NCI-H2227 treated with DMSO at 0.1 percent for 48 hours (cell line): ENCODE measurements around the gene NECAP2.
"Not testable (repeated sequence)": the region's sequence is repeated elsewhere in the genome, so short reads cannot be mapped to it uniquely, and the experiment has no call there.

Source experiments
- DNase-seq: peaks from one replicate; lab custom pipeline; 2025; lab: John Stamatoyannopoulos, UW

NECAP2 gene

DNA sequence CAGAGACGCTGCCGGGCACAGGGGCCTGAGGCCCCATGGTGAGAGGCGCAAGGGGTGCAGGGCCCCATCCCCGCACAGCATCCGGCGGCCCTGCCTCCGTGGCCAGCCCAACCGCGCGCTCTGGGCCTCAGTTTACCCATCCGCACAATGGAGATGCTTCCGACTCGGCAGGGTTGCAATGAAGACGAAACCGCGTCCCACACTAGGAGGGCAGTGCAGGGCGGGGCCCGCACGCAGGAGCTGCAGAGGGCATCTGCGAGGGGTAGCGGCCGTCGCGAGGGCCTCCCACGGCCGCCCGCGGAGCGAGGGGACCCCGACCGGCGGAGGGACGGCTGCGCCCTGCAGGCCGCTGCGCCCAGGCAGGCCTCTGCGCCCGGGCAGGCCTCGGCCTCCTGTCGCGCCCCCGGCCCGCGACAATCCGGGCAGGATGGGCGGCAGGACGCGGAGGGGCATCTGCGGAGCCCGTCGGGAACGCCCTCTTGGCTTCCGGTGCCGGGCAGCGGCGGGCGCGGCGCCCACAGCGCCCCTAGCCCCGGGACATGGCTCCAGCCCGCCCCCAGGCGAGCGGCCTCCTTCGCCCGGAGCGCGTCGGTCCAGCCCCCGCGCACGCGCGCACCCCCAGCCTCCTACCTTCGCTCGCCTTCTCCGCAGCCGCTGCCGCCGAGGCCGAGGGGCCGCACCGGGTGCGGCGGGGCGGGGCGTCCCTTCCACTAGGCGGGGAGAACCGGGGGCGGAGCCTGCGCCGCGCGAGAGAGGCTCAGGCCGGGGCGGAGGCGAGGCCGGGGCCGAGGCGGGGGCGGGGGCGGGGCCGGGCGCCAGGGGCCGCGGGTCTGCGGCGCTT, 58.3 kb downstream of the NECAP2 start:
- peak; percentile 83 for DNase-seq

DNA sequence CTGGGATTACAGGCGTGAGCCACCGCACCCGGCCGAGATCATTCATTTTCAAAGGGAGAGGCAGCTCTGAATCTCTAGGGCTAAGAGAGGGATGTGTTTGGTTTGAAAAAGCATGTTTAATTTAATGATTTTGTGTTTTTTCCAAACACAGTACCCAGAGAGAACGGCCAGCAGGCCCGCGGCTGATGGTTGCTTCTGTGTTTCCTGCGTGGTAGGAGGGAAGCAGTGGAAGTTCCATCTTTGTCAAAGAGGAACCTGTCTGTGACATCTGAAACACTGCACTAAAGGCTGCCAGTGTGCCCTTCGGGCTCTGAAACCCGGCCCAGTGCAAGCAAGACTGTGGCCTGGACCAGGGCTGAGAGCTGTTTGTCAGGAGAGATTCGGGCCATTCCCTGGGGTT, 59.9 kb downstream of the NECAP2 start:
- DNase-seq, result not testable (repeated sequence)

DNA sequence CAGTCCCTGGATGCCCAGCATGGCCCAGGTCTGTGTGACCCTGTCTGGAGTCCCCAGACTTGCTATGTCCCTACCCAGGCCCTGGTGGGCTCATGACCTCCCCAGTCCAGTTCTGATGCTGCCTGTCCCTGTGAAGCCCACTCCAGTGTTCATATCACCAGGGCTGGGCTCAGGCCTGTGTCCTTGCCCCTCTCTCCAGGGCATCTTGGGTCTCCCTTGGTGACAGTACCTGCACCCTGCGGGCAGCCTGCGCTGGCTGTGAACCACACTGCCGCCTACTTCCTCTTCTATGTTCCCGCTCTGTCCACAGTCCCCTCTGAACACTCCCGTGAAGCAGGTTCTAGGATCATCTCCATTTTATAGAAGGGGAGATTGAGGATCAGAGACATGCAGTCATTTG, 60.5 kb downstream of the NECAP2 start:
- not testable (repeated sequence) for DNase-seq

DNA sequence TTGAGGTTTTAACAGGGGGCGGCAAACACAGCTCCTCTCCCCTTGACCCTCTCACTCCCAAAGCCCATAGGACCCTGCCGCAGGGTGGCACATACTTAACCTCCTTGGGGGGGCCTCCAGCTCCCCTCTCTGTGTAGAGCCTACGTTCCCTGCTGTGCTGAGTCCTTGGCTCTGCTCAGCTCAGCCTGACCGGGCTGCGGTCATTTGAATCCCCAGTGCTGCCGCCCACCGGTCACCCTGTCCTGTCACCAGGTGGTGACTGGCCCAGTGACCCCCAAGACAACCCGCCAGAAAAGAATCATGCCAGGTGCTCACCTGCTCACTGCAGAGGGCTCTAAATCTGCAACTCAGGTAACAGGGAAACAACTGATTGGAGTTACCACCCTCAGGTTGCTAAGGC, 60.9 kb downstream of the NECAP2 start:
- not testable (repeated sequence) for DNase-seq

DNA sequence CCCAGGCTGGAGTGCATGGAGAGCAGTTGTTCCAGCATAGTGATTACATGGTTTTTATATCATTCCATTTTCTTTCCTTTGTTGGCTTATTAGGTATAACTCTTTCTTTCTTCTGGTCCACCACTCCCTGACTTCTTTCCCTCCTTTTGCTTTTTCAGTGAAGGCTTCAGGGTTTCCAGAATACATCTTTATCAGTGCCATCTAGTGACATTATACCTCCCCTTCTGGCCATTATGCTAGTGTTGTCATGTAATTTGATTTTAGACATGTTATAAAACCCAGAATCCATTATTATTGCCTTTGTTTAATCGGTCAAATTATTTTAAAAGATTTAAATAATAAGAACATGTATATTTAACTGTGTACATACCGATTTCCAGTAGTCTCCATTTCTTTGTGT, 63.0 kb downstream of the NECAP2 start:
- DNase-seq, result no peak

DNA sequence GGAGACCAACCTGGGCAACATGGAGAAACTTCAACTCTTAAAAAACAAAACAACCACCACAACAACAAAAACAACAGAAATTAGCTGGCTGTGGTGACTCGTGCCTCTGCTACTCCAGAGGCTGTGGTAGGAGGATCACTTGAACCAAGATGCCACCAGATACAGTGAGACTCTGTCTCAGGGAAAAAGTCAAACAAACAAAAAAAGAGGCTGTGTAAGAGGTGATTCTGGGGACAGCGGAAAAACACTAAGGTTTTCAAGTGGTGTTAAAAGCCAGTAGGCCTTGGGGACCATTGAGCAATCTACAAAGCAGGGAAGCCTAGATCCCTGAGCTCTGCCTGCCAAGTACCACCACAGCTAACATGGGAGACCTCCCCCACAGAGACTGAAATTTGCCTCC, 65.3 kb downstream of the NECAP2 start:
- not testable (repeated sequence) for DNase-seq

DNA sequence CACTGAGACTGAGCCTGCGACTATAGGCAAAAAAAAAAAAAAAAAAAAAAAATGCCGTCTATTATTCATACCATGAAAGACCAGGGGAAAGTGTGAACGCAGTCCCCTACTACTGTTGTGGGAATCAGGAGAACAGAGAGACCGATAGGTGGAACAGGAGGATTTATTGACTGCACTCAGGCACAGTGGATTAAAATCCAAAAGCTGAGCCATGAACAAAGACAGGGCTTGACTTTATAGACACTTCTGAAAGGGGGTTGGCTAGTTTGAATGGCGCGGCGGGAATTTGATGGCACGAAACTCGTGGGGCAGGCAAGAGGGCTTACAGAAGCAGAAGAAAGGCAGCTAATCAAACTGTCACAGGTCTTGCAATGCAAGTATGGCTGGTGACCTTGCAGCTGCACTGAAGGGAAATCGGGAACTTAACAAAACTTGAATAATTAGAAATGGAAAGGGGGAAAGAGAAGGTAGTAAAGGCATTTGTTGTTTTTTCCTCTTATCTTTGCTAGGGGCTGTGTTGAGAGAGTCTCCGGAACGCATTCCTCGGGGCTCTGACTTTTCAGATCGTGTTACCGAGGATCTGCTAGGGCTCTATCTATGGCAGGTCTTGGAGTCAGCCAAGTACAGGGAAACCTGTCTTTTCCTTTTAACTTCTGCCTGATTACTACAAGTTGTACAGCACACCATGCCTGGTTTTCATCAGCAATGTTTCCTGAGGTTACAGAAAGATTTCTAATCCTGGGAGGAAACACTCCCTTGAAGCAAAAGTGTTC, 66.0 kb downstream of the NECAP2 start:
- DNase-seq, result peak; percentile 25

DNA sequence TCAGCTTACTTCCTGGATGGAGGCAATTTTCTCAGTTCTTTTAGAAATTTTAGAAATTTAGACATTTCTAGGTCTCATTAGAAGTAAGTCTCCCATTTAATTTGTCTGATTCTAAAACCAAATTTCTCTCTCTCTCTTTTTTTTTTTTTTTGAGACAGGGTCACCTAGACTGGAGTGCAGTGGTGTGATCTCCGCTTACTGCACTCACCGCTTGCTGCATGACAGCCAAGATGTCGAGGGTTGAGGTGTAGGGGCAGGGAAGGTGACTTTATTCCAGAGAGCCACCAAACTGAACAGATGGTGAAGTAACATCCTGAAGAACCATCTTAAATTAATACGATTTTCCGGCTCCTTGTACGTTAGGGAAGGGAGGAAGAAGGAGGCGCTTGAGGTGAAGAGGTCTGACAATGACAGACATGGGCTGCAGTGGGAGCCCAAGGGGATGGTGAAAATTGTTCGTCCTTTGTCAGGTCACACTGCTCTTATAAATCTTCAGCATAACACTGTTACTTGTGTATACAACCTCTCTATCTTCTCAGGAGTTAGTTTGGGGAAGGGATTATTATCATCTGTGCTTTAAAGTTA, 68.4 kb downstream of the NECAP2 start:
- DNase-seq, result peak; percentile 30
